Activated CD4-positive, alpha-beta T cell treated with anti-CD3 and anti-CD28 coated beads, Interleukin-2, Interleukin-6, amounts not matched to agents 100 ng/mL and 50 ng/mL, durations not matched to agents 16 hours and 8 hours (primary cell): ENCODE measurements around the gene S100A7.

Experiments used
- DNase-seq: peaks from one replicate; pipeline ENCODE4 v3.0.0-alpha.2; 2020

Gene S100A7

GRCh38 chr1:153460551-153460950 is at the start of gene S100A7:
S100A7 (minus strand) TSS chr1:153460651; CDS start chr1:153459013, 1,638 bp downstream.
- DNase-seq = no peak

- peak; percentile 86 for DNase-seq
Observed at GRCh38 chr1:153509729-153510354, 49.4 kb upstream of the S100A7 start.

DNA sequence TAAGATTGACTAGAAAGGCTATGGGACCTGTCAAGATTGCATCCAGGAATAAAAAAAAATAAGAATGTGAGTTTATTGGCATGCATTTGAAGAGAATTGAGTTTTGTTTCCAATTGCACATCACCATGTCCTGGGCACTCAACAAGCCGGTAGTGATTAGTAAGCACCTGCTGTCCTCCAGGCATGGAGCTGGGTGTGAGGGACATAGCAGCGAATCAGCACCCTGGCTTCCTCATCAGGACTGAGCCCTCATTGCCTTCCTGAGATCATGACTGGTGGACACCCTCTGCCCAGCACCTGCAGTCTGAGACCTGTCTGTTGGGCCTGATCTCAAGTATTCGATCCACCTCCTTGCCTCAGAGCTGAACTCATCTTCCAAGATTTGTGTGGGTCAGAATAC is 48.6 kb upstream of the S100A7 start:
- DNase-seq = no peak

- DNase-seq = no peak
Observed at GRCh38 chr1:153507926-153508583, 47.6 kb upstream of the S100A7 start.

GRCh38 chr1:153506831-153507413 is 46.5 kb upstream of the S100A7 start:
- no peak for DNase-seq

DNA sequence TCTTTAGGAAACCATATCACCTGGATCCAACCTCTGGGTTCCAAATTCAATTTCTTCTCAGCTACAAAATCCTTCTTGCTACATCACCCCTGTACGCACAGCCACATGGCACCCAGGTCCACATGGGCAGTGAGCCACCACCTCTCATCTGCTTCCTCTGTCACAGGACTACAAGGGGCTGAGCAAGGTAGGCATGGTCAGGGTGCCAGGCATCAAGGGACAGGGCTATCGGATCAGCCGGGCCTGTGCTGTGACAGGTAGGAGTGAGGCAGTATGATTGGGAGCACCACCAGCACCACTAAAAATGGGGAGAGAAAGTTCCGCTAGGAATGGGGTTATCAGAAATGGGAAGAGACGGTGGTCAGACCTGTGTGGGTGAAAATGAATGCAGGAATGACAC is 45.9 kb upstream of the S100A7 start:
- DNase-seq = no peak

- DNase-seq = no peak
Observed at GRCh38 chr1:153505576-153505975, 45.1 kb upstream of the S100A7 start.

- DNase-seq = no peak
Observed at GRCh38 chr1:153503766-153504165, 43.3 kb upstream of the S100A7 start.

DNA sequence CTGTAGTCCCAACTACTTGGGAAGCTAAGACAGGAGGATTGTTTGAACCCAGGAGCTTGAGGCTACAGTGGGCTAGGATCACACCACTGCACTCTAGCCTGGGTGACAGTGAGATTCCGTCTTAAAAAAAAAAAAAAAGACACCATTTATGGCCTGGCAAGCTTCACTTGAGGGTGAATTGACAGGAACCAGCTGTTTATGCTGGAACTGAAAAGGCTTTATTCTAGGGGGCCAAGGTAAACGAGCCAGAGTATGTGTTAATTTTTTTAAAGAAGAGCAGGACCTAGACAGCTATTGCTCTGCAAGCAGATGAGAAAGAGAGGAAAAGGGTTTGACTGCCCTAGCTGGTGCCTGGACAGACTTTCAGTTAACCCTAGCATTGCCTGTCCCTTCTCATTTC is 38.3 kb upstream of the S100A7 start:
- DNase-seq = no peak

DNA sequence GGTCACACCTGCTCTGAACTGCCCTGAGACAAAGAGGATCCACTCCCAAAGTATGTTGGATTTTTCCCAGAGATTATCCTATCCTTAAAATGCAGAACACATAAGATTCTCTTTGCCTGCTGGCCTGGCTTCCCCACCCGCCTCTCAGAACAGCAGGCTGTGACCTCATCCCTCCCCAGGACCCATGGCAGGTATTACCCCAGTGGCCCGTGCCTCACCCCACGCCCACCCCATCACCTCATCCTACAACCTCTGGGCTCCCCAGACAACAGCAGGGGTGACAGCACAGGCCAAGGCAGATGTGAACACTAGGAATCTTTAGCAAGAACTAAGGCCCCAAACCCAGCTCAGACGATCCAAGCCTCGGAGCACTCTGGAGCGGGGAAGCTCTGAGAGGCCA is 35.1 kb upstream of the S100A7 start:
- no peak for DNase-seq

DNA sequence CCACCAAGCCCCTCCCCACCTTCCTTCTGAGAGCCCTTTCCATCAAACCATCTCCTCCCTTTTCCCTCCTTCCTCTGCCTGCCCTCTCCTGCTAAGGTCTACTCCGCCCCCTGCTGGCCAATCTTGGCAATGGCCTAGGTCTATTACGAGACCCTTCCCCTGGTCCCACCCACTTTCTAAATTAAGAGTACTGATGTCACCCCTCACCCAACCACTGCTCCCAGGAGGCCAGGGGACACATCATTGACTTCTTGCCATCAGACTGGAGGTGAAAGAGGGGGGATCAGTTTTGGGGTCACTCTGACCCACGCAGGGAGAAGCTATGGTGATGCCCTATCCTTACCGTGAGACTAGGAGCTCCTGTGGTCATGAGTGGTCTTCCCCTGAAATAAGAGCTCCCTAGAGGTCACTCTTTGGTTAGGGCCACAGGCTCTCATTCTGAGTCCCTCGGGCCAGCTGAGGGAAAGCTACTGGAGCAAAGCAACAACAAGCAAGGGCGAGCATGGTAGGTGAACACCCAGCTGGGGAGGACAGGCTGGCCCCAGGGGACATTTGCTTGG is 34.6 kb upstream of the S100A7 start:
- DNase-seq = peak; percentile 86

- DNase-seq = no peak
Observed at GRCh38 chr1:153493343-153493960, 33.0 kb upstream of the S100A7 start.

GRCh38 chr1:153490272-153491051 is 30.0 kb upstream of the S100A7 start:
- DNase-seq = no peak

DNA sequence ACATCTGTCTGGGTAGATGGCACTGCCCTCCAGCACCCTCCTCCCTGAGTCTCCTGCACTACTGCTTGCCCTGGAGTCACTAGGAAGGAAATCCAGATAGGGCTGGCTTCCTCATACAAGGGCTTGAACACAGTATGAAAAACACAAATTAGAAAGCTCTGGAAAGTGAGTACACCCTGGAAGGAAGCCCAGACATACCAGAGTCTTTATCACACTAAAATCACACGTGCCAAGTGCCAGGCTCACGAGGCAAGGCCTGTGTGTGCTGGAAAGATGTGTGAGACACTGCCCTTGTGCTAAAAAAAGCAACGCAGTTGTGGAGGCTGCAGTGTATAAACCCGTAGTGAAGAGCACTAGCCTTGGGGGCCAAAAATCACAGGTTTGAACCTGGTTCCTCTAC is 28.3 kb upstream of the S100A7 start:
- DNase-seq = no peak

DNA sequence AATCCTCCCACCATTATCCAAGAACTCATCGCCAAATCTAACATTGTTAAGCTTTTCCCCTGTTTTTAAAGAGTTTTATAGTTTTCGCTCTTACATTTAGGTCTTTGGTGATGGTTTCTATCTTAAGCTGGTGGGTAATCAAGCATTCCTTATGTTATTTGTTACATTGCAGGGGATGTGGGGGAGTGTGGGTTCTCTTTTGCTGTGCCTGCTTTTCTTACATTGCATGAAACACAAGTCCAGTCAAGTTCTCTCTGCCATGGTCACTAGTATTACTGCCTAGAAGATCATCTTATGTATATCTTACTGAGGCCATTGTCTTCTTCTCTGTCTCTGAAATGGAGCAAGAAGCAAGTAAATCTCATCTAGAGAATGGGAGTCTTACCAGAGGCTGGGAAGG is 27.3 kb upstream of the S100A7 start:
- DNase-seq = no peak

DNA sequence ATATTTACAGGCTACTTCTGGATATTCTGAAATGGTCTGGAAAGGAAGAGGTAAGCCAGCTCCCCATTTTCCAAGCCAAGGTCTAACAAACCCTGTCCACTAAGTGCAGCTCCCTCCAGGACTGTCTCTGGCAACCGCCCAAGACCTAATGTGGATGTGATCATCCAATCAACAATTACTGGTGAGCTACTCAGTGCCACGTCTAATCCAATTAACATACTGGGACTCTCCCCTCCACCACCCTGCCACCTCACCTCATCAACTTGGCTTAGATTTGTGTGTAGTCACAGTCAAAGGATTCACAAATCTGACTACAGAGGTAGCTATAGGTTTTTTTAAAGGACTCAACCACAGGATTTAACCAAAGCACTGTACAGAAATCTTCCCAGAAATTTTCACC is 25.4 kb upstream of the S100A7 start:
- DNase-seq = no peak

DNA sequence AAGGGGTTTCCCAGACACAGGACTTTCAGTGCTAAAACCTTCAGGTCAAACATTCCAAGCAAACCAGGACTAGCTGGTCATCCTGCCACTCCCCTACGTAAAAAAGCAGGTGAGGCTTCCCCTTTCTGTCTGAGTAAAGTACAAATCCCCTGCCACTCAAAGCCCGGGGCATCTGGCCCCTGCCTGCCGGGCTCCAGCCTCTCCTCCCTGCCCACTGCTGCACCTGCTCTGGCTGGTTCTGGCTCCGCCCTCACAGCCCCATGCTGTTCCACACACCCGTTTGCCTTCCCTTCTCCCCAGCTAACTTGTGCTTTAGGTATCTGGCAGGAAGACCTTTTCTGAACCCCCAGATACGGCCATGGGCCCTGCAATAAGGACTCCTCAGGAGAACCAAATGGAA is 23.3 kb upstream of the S100A7 start:
- DNase-seq = no peak

- no peak for DNase-seq
Observed at GRCh38 chr1:153481124-153481523, 20.7 kb upstream of the S100A7 start.

GRCh38 chr1:153478692-153479618 is 18.5 kb upstream of the S100A7 start:
- DNase-seq = no peak

- no peak for DNase-seq
Observed at GRCh38 chr1:153478047-153478691, 17.7 kb upstream of the S100A7 start.

DNA sequence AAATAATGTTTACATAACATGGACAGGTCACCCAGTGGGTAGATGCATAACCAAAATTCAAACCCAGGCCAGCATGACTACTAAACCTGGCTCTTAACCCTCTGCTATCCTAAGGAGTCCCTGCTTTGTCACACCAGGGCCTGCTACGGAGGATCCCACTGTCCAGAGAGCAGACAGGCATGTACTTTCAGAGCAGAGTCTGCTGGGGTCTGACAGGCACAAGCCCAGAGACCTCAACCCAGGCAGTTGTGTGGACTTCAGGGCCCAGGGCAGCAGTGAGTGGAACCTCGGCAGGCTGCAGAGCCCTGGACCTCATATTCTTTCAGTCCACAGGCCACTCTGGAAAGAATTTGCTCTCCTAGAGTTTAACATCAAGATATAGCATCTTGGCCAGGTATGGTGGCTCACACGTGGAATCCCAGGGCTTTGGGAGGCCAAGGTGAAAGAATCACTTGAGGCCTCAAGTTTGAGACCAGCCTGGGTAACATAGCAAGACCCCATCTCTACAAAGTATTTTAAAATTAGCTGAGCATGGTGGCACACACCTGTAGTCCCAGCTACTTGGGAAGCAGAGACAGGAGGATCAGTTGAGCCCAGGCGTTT is 16.1 kb upstream of the S100A7 start:
- DNase-seq = no peak
